HG02759 (cell line): ENCODE results near the gene KRIT1.
A peak's percentile ranks its signal among the peaks of the same experiment; 100 is the strongest.
"Not testable (repeated sequence)": the region's sequence is repeated elsewhere in the genome, so short reads cannot be mapped to it uniquely, and the experiment has no call there.

Source experiments
- ATAC-seq: cut with Tn5 transposase; IDR thresholded peaks from one replicate; pipeline ENCODE4 v1.9.1; 2021; ENCODE audit warnings: mild to moderate bottlenecking, moderate library complexity; ENCODE audit not compliant: unreplicated experiment

Gene KRIT1

GRCh38 chr7:92251181-92251580 lies 5.5 kb upstream of the KRIT1 start:
- ATAC-seq = no peak

GRCh38 chr7:92250603-92251002 lies 4.9 kb upstream of the KRIT1 start:
- ATAC-seq = no peak

DNA sequence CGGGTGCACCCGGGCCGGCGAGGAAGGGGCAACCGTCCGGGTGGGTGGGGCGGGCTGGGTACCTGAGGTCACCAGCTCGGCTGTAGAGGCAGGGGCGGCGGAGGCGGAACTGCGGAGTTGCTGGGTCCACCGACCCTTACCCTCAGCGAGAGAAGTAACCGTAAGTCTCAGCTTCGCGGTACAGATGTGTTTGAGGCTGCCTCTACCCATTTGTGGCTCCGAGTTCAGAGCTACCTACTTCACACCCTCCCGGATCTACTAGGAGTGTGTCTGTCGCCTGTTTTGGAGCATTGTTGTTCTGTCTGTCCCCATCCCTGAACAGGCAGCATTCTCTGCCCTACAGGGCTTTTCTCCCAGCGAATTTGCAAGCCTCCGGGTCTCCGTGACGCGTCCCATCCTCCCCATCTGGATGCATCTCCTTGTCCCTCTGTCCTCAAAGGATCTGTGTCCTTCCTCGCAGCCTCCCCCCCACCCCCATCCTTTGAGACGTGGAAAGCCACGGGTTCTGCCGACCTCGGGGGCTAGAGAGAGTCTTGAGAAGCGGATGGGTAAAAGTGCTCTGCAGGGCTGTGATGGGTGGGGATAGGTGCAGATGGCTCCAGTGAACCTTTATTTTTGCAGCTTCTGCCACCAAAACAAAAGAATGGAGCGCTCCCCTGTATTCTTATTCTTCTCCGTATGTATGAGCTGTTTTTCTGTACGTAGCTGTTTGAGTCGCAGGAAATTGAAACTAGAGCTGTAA lies 817 bp upstream of the KRIT1 start:
- peak; percentile 32 for ATAC-seq

GRCh38 chr7:92244808-92245486 lies 767 bp downstream of the KRIT1 start:
- ATAC-seq = peak; percentile 2

GRCh38 chr7:92242972-92243371 lies 2.7 kb downstream of the KRIT1 start:
- no peak for ATAC-seq

GRCh38 chr7:92230547-92230946 lies 15.2 kb downstream of the KRIT1 start:
- ATAC-seq = no peak

- ATAC-seq = no peak
Measured at GRCh38 chr7:92228742-92229141, 17.0 kb downstream of the KRIT1 start.

DNA sequence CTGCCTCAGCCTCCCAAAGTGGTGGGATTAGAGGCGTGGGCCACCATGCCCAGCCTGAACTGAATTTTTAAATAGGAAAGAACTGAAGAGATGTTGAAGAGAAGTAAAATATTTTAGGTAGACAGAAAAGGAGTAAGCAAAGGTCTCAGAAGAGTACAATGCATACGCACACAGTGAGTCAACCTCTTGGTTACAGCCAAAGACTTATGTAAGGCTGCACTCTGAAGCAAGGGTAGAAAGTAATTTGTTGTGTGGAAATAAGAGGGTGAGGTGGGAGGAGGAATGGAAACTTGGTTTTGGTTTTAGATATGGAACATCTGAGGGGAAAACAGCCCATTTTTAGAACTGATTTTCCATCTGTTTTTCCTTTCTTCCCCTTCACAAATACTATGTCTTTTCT lies 17.6 kb downstream of the KRIT1 start:
- ATAC-seq = no peak

- ATAC-seq = no peak
Measured at GRCh38 chr7:92226981-92227380, 18.7 kb downstream of the KRIT1 start.

- ATAC-seq = no peak
Measured at GRCh38 chr7:92221766-92222165, 23.9 kb downstream of the KRIT1 start.

DNA sequence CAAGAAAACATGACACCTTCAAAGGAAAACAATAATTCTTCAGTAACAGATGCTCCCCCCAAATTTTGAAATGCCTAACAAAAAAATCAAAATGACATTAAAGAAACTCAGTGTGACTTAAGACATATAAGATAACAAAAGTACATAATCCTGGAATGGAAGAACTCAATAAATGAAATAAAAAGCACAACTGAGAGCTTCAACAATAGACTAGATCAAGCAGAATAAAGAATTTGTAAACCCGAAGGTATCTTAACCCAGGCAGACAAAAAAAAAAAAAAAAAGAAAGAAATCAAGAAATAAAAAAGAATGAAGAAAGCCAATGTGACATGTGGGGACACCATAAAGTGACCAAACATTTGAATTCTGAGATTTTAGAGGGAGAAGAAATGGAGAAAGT lies 39.0 kb downstream of the KRIT1 start:
- no peak for ATAC-seq

DNA sequence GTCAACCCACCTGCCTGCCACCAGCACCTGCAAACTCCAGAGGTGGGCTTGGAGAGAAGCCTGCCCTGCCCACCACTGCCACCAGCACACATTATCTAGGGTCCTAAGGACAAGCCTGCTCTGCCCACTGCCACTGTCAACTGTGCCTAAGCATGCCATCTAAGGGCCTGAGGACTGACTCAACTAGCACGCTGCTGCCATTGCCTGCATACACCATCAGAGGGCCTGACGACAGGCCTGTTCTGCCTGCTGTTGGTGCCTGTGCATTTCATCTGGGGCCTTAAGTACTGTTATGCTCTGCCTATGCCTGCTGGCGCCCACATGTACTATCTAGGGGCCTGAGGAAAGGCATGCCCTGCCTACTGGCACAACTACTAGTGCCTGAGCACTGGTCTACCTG lies 39.7 kb downstream of the KRIT1 start:
- ATAC-seq = no peak

GRCh38 chr7:92200791-92201190 lies 44.9 kb downstream of the KRIT1 start:
- ATAC-seq = no peak

GRCh38 chr7:92192326-92192725 lies 53.4 kb downstream of the KRIT1 start:
- ATAC-seq = no peak

- ATAC-seq = not testable (repeated sequence)
Measured at GRCh38 chr7:92189246-92189645, 56.5 kb downstream of the KRIT1 start.

DNA sequence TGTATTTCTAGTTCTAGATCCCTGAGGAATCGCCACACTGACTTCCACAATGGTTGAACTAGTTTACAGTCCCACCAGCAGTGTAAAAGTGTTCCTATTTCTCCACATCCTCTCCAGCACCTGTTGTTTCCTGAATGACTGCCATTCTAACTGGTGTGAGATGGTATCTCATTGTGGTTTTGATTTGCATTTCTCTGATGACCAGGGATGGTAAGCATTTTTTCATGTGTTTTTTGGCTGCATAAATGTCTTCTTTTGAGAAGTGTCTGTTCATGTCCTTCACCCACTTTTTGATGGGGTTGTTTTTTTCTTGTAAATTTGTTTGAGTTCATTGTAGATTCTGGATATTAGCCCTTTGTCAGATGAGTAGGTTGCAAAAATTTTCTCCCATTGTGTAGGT lies 61.4 kb downstream of the KRIT1 start:
- ATAC-seq = not testable (repeated sequence)

DNA sequence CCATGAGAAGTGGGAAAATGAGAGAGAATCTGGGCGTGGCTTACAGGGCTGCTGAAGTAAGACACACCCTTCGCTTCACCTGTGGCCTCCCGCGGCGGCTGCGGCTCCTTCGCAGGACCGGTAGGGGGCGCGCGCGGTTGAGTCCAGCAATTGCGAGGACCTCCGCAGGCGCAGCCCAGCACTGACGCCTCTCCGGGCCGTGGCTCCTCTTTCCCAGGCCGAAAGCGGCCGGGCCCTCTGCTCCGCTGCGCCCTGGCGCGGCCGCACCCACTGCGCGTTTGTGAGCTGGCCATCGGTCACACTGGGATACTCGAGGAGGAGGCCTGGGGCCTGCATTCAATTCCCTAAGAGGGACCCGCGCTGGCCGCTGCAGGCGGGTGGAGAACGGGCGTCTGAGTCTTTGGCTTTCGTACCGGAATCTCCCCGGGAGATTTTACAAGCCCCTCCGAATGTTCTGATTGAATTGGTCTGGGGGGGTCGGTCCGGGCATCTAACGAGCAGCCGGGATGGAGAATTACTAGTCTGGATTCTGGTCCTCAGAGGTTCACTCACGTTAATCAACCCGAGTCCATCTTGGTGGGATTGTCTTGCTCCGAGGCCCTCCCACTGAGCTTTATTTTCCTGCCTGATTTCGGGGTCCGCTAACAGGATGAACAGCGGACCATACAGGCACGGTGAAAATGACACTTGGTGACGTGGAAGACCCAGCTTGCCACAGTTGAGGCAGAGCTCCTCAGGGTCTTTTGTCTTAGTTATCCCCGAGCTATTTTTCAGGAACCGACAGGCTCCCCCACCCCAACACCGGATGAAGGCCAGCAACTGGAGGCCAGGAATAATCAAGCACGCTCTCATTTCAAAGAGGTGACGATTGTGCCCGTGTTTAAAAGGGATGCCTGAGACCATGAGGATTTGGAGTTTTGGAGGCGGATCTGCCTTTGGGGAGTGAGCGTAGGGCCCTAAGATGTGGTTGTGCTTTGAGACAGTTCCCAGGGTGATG lies 66.5 kb downstream of the KRIT1 start, which contains the start of gene LRRD1:
TSS of gene LRRD1 (minus strand) at position 215 of the 997 bp plus-strand sequence. CDS start 13,940 bp downstream, outside the sequence.
- ATAC-seq = peak; percentile 100

- ATAC-seq = no peak
Measured at GRCh38 chr7:92177362-92177761, 68.4 kb downstream of the KRIT1 start.

GRCh38 chr7:92169529-92169928 lies 76.2 kb downstream of the KRIT1 start:
- ATAC-seq = not testable (repeated sequence)

DNA sequence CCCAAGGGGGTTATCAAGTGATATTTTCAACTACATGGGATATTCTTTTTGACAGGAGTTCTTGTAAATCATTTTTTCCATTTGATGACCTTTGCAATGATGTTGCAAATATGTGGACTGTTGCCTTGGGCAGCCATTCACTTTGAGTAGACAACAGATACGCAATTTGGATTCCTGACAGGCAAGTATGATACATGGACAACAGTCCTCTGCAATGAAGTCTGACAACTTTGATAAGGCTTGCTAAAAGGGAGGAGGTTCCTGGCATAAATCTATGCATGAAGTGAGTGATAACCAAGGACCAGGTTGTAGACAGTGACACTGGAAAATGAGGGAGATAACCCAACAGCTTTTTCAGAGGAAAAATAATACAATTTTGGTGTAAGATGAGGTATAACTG lies 84.4 kb downstream of the KRIT1 start:
- no peak for ATAC-seq
